OCI-LY7 (cell line): ENCODE results near the gene MUC22. TPM values are rescaled to one million over a fixed set of nuclear protein-coding genes. Genes with fewer than 3 reads are reported as not detected.

Source experiments
- BruUV-seq: library from RNA; stranded (reverse); fragments of 400-500 nt; replicated peaks from 2 replicates; lab custom pipeline; 2021; lab: Mats Ljungman, UMichigan
- CTCF ChIA-PET: fragments of 300-600 bp; sonication (Branson Sonifier 250); formaldehyde crosslinking; loops from one replicate; lab custom pipeline; 2022; ENCODE audit warnings: antibody characterized with exemption; ENCODE audit not compliant: unreplicated experiment; lab: Charles Lee
- POLR2A ChIA-PET: fragments of 300-600 bp; sonication (Branson Sonifier 250); formaldehyde crosslinking; loops from one replicate; lab custom pipeline; 2022; ENCODE audit warnings: antibody characterized with exemption; lab: Charles Lee
- DNase-seq: peaks from one replicate; pipeline ENCODE4 v3.0.0-alpha.2; 2015; ENCODE audit warnings: low spot score
- H2AFZ ChIP-seq: fragments of 200-600 bp; sonication (generic), shearing (Covaris generic); 2 replicates; pipeline ENCODE4 v1.6.1; 2014; ENCODE audit warnings: mild to moderate bottlenecking, antibody characterized with exemption, low read length, moderate library complexity
- H3K27ac ChIP-seq: fragments of 200-600 bp; sonication (generic); 2 replicates; pipeline ENCODE4 v1.5.1; 2014; ENCODE audit warnings: mixed run types, low read depth, mild to moderate bottlenecking, moderate library complexity, low read length, inconsistent platforms; ENCODE audit not compliant: poor library complexity, severe bottlenecking
- H3K36me3 ChIP-seq: fragments of 200-600 bp; sonication (generic); 2 replicates; pipeline ENCODE4 v1.6.1; 2014; ENCODE audit warnings: mild to moderate bottlenecking, antibody characterized with exemption, low read length, moderate library complexity, mixed read lengths; ENCODE audit not compliant: insufficient read depth
- H3K4me1 ChIP-seq: fragments of 200-600 bp; sonication (generic); 2 replicates; pipeline ENCODE4 v1.5.1; 2014; ENCODE audit warnings: mild to moderate bottlenecking, low read length; ENCODE audit not compliant: insufficient read depth, poor library complexity, severe bottlenecking
- H3K4me2 ChIP-seq: fragments of 200-600 bp; sonication (generic); 2 replicates; pipeline ENCODE4 v1.6.1; 2014; ENCODE audit warnings: mild to moderate bottlenecking, low read length
- H3K4me3 ChIP-seq: fragments of 200-600 bp; sonication (generic); 2 replicates; pipeline ENCODE4 v1.5.1; 2014; ENCODE audit warnings: mild to moderate bottlenecking, low read depth, low read length; ENCODE audit not compliant: poor library complexity, severe bottlenecking
- H3K79me2 ChIP-seq: fragments of 200-600 bp; sonication (generic); 2 replicates; pipeline ENCODE4 v1.6.1; 2016; ENCODE audit warnings: low read depth, mild to moderate bottlenecking, low read length, moderate library complexity, mixed read lengths; ENCODE audit not compliant: insufficient read depth
- H3K9me2 ChIP-seq: fragments of 200-600 bp; sonication (generic); 2 replicates; pipeline ENCODE4 v1.6.1; 2016; ENCODE audit warnings: mild to moderate bottlenecking, low read length, mixed read lengths; ENCODE audit not compliant: insufficient read depth
- H3K9me3 ChIP-seq: fragments of 200-600 bp; sonication (generic); 2 replicates; pipeline ENCODE4 v1.6.1; 2014; ENCODE audit warnings: mild to moderate bottlenecking, mixed run types, low read length, mixed read lengths
- H4K20me1 ChIP-seq: fragments of 200-600 bp; sonication (generic); 2 replicates; pipeline ENCODE4 v1.6.1; 2014; ENCODE audit warnings: mild to moderate bottlenecking, antibody characterized with exemption, low read length, moderate library complexity, mixed read lengths; ENCODE audit not compliant: insufficient read depth
- EZH2phosphoT487 ChIP-seq: fragments of 200-600 bp; sonication (generic); IDR thresholded peaks from 2 replicates; pipeline ENCODE4 v1.6.1; 2018; ENCODE audit warnings: low read depth, borderline replicate concordance, mild to moderate bottlenecking, mixed run types, antibody characterized with exemption, low read length, moderate library complexity, mixed read lengths
- intact Hi-C: fragments of 100-400 bp; cut with micrococcal nuclease; formaldehyde crosslinking; loops from one replicate; pipeline ENCODE4 v1.10.0; 2022; ENCODE audit not compliant: unreplicated experiment
- total RNA-seq, 2 experiments: library from RNA; depleted of rRNA in 1 of 2; stranded (reverse); fragments of >200 nt in 1 of 2; shearing (Covaris generic) in 1 of 2; gene quantifications; 2 replicates each; pipeline ENCODE4 v1.2.3, GENCODE V29; 2014 to 2022
- TF ChIP-seq, protein P1 (sequence below): fragments of 200-600 bp; sonication (generic); conservative IDR thresholded peaks from 2 replicates; pipeline ENCODE4 v1.5.1; 2014; ENCODE audit warnings: mild to moderate bottlenecking, antibody characterized with exemption, low read length, moderate library complexity, mixed read lengths

Gene MUC22
- total RNA-seq, 2 experiments from 2014 or later, result not detected

DNA sequence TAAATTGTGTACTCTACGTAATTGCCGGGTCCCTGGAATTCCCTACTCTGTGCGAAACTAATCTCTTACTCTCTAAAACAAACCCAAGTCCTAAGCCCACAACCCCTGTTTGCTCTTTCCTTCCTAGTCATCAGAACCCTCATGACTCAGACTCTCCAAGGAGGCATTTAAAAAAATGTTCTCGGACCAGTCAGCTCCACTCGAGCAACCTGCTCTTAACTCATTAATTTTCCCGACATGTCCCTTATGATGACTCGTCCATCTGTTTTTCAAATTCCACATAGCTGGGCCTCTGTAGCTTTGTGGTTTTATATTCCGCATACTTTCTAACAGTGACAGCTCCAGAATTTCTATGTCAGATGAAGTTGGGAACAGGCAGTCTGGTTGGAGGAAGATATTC lies 2.6 kb upstream of the MUC22 start:
- no peaks in the 10 kb centered on the region for H3K9me2 ChIP-seq
- H3K36me3 ChIP-seq, result no peaks in the 10 kb centered on the region
- H3K27ac ChIP-seq, result no peak overlapping the region
- ChIA-PET POLR2A (no interaction called here), CTCF (no interaction called here)
- no peak for TF ChIP-seq EZH2phosphoT487
- TF ChIP-seq, protein P1, sequence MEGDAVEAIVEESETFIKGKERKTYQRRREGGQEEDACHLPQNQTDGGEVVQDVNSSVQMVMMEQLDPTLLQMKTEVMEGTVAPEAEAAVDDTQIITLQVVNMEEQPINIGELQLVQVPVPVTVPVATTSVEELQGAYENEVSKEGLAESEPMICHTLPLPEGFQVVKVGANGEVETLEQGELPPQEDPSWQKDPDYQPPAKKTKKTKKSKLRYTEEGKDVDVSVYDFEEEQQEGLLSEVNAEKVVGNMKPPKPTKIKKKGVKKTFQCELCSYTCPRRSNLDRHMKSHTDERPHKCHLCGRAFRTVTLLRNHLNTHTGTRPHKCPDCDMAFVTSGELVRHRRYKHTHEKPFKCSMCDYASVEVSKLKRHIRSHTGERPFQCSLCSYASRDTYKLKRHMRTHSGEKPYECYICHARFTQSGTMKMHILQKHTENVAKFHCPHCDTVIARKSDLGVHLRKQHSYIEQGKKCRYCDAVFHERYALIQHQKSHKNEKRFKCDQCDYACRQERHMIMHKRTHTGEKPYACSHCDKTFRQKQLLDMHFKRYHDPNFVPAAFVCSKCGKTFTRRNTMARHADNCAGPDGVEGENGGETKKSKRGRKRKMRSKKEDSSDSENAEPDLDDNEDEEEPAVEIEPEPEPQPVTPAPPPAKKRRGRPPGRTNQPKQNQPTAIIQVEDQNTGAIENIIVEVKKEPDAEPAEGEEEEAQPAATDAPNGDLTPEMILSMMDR, result no peak
- intact Hi-C loops, result no loop called here
- no peaks in the 10 kb centered on the region for H4K20me1 ChIP-seq
- BruUV-seq, result no TSS peak
- H3K9me3 ChIP-seq, result no peaks in the 10 kb centered on the region
- H2AFZ ChIP-seq, result no peak overlapping the region
- no peaks in the 10 kb centered on the region for H3K79me2 ChIP-seq
- no peak for DNase-seq
- no peak overlapping the region for H3K4me2 ChIP-seq
- no peaks in the 10 kb centered on the region for H3K4me1 ChIP-seq
- H3K4me3 ChIP-seq, result no peak overlapping the region

DNA sequence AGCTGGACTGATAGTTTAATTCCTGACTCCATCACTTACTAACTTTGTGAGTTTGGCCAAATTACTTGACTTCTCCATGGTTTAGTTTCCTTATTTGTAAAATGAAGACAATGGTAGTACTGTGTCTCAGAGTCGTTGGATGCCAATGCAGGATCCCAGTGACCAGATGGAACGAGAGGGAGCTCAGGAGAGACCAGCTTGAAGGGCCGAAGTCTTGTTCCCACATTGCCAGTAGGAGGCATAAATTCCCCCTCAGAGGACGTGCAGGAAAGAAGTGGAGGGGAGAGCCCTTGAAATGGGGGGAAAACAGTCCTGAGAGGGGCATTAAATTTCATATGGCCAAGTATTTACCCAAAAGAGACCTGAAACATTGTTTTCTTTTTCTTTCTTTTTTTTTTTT lies 2.1 kb upstream of the MUC22 start:
- Histone ChIP-seq H3K27ac (no peak overlapping the region), H3K36me3 (no peaks in the 10 kb centered on the region), H3K4me1 (no peaks in the 10 kb centered on the region), H3K4me3 (no peak overlapping the region), H3K79me2 (no peaks in the 10 kb centered on the region), H3K9me3 (no peaks in the 10 kb centered on the region), H2AFZ (no peak overlapping the region), H3K4me2 (no peak overlapping the region), H3K9me2 (no peaks in the 10 kb centered on the region), H4K20me1 (no peaks in the 10 kb centered on the region)
- intact Hi-C loops, result no loop called here
- no peak for DNase-seq
- no TSS peak for BruUV-seq
- TF ChIP-seq, protein P1, result no peak
- POLR2A ChIA-PET, result interaction anchor here (0.7 kb wide), 2 partner anchors 23 to 635 kb away, joined by 3 to 4 read pairs; no protein-coding TSS in a partner anchor
- CTCF ChIA-PET, result interaction anchor here (0.6 kb wide), 1 partner anchor 11 kb away, joined by 3 read pairs; no protein-coding TSS in a partner anchor

DNA sequence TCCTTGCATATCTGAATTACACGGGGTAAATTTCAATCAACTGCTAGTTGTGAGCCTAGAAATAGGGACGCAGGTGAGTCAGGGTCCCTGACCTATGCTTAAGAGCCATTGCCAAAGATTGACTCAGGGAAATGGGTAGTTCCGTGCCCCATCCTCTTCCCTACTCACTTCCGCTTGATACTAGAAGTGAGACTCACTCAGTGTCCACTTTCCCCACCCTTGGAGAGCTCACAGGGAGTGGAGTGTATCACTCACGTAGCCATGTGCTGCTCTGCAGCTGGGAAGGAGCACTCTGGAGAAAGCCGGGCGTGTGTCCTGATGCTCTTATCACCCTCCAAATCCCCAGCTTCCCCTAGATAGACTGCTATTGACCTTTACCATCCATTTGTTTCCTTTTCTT lies 543 bp upstream of the MUC22 start:
- Histone ChIP-seq H3K36me3 (no peaks in the 10 kb centered on the region), H3K79me2 (no peaks in the 10 kb centered on the region), H4K20me1 (no peaks in the 10 kb centered on the region), H3K4me2 (no peak overlapping the region), H3K27ac (no peak overlapping the region), H3K4me3 (no peak overlapping the region), H3K9me3 (no peaks in the 10 kb centered on the region), H2AFZ (no peak overlapping the region), H3K9me2 (no peaks in the 10 kb centered on the region), H3K4me1 (no peaks in the 10 kb centered on the region)
- no peak for TF ChIP-seq EZH2phosphoT487
- TF ChIP-seq, protein P1, result no peak
- BruUV-seq, result no TSS peak
- no peak for DNase-seq
- CTCF ChIA-PET, result interaction anchor here (0.6 kb wide), 1 partner anchor 333 kb away, joined by 3 read pairs; no protein-coding TSS in a partner anchor
- intact Hi-C loops, result no loop called here
- POLR2A ChIA-PET, result no interaction called here
